PFSK-1 (cell line): ENCODE data around the gene AIP.

Source experiments
- FOXP2 ChIP-seq: optimal IDR thresholded peaks from 2 replicates; pipeline ENCODE3; 2011; ENCODE audit warnings: borderline replicate concordance, control low read depth, inconsistent platforms; ENCODE audit not compliant: insufficient read depth; ENCODE audit errors: extremely low read length, extremely low read depth
- POLR2AphosphoS5 ChIP-seq: IDR thresholded peaks from 2 replicates; pipeline ENCODE4 v1.6.1; 2012; ENCODE audit warnings: low read depth, mild to moderate bottlenecking, control low read depth, low read length, moderate library complexity
- SIN3A ChIP-seq: IDR thresholded peaks from 2 replicates; pipeline ENCODE4 v1.6.1; 2012; ENCODE audit warnings: mild to moderate bottlenecking, low read length, moderate library complexity, borderline replicate concordance; ENCODE audit not compliant: insufficient read depth
- TAF1 ChIP-seq: IDR thresholded peaks from 2 replicates; pipeline ENCODE4 v1.6.1; 2012; ENCODE audit warnings: low read length, control low read depth, borderline replicate concordance; ENCODE audit not compliant: insufficient read depth
- TF ChIP-seq, protein P1 (sequence below), 2 experiments: IDR thresholded peaks; 2 replicates each; pipeline versions ENCODE4 v1.6.1 to v1.8.0; 2011 to 2012; ENCODE audit warnings: low read depth in 2 of 2, low read length in 2 of 2, control low read depth in 1 of 2, inconsistent platforms in 1 of 2, mild to moderate bottlenecking in 1 of 2, moderate library complexity in 1 of 2; ENCODE audit not compliant: insufficient read depth in 1 of 2

GRCh38 chr11:67501854-67502253 lies 19.0 kb downstream of the AIP start:
- TF ChIP-seq SIN3A (no peak), POLR2AphosphoS5 (no peak), TAF1 (no peak), FOXP2 (no peak)
- TF ChIP-seq, protein P1, sequence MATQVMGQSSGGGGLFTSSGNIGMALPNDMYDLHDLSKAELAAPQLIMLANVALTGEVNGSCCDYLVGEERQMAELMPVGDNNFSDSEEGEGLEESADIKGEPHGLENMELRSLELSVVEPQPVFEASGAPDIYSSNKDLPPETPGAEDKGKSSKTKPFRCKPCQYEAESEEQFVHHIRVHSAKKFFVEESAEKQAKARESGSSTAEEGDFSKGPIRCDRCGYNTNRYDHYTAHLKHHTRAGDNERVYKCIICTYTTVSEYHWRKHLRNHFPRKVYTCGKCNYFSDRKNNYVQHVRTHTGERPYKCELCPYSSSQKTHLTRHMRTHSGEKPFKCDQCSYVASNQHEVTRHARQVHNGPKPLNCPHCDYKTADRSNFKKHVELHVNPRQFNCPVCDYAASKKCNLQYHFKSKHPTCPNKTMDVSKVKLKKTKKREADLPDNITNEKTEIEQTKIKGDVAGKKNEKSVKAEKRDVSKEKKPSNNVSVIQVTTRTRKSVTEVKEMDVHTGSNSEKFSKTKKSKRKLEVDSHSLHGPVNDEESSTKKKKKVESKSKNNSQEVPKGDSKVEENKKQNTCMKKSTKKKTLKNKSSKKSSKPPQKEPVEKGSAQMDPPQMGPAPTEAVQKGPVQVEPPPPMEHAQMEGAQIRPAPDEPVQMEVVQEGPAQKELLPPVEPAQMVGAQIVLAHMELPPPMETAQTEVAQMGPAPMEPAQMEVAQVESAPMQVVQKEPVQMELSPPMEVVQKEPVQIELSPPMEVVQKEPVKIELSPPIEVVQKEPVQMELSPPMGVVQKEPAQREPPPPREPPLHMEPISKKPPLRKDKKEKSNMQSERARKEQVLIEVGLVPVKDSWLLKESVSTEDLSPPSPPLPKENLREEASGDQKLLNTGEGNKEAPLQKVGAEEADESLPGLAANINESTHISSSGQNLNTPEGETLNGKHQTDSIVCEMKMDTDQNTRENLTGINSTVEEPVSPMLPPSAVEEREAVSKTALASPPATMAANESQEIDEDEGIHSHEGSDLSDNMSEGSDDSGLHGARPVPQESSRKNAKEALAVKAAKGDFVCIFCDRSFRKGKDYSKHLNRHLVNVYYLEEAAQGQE (IDR thresholded peaks at IDR 0.05; ENCODE audit: insufficient read depth in 1 of 2, low read depth in 2 of 2, low read length in 2 of 2): no peak
